T1000 (cell line): Measurements from ENCODE around the gene CFAP299.

ENCODE experiments used
- DNase-seq: peaks from one replicate; lab custom pipeline; 2025; ENCODE audit warnings: mixed read lengths; lab: John Stamatoyannopoulos, UW

Gene CFAP299

DNA sequence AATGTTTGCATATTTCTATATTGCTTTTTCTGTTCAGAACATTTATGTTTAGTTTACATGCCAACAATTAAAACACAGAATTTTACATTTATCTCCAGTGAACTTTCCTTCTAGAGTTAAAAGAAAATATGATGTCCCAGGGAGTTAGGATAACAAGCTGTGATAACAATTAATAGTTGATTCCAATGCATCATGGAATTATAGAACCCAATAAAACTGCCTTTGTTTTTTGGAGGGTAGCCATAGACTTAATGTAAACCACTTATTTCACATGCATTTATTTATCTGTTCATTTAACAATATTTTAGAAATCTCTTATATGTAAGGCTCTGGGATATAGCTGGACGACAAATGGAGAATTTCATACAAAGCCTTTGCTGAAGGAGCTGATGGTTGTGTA is 180.0 kb downstream of the CFAP299 start:
- no peak for DNase-seq

DNA sequence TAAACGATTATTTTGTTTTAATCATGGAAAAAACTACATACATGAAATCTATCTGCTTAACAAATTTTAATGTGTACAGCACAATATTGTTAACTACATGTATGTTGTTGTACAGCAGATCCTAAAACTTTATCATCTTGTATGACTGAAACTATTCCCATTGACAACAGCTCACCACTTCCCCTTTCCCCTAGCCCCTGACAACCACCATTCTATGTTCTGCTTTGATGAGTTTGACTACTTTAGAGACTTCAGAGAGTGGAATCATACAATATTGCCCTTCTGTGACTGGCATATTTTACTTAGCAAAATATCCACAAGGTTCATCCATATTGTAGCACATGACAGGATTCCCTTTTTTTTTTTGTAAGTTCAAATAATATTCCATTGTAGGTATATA is 185.9 kb downstream of the CFAP299 start:
- no peak for DNase-seq

DNA sequence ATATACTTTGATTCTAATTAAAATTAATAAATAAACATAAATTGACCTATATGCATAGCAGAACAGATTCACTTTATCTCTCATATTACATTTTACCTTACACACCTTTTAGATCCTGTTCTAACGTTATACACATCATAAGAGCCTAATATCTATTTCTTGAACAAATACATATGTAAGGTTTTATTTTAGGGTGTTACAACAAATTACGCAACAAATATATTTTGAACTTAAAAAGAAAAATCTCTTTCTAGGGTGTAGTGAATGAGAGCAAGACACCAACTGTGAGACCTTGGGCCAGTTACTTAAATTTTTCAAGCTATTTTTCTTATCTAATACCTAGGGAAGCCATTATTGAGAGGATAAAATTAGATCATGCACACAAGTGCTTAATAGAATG is 191.2 kb downstream of the CFAP299 start:
- DNase-seq: no peak

DNA sequence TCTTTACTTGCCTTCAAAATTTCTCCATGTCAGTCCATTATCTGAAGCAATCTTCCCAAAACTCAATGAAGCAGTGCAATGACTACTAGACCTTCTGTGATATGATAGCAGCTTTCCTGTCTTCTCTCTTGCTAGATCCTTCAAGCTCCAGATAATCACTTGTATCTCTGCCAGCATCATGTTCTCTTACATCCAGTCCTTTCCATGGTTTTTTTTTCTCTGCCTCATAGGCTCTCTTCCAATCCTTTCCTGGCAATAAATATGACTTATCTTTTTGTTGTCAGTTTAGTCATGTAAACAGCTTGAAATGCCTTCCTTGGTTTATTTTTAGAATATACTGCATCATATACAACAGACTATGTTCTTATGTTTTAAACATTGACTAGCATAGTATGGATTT is 193.5 kb downstream of the CFAP299 start:
- DNase-seq: no peak

DNA sequence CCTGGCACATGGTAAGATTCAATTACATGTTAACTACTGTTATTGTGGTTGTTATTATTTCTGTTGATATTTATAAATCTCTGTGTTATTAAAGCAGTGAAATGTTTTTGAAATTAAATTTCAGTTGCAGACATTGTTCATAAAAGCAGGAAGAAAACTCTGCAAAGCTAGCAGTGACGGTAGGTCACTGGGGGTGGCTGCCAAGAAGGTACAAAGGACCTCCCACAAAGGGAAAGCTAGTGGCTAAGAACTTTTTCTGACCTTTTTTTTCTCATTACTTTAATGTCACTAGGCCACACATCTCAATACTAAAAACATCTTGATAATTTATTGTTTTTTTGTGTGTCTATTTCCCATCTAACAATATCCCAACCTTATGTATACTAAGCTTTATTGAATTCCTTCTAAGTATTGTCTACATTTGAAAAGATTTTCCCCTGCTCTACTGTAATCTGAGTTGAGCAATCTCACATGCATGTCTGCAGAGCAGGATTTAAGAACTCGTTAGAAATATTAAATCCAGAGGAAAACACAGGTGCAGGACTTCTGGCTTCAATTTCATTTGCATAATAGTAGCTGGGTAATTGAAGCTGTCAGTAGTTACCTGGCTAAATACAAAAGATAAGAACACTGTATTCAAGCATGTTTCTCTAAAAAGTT is 197.3 kb downstream of the CFAP299 start:
- DNase-seq: no peak

DNA sequence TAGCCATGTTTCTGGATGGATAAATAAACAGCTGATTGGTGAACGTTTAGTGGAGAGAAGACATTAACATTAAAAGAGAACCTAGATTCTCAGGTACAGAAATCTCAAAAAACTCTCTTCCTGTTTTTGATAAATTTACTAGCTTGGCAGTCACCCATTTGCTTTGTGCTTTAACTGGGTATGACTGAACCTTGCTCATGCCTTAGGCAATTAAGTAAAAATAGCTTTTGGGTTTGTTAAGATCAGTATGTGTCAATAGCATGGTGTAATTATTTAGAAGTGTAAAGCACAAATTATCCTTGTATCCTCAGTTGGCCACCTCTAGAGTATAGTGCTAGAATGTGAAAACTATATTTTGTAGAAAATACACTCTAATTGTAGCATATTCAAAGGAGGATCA is 200.0 kb downstream of the CFAP299 start:
- no peak for DNase-seq

DNA sequence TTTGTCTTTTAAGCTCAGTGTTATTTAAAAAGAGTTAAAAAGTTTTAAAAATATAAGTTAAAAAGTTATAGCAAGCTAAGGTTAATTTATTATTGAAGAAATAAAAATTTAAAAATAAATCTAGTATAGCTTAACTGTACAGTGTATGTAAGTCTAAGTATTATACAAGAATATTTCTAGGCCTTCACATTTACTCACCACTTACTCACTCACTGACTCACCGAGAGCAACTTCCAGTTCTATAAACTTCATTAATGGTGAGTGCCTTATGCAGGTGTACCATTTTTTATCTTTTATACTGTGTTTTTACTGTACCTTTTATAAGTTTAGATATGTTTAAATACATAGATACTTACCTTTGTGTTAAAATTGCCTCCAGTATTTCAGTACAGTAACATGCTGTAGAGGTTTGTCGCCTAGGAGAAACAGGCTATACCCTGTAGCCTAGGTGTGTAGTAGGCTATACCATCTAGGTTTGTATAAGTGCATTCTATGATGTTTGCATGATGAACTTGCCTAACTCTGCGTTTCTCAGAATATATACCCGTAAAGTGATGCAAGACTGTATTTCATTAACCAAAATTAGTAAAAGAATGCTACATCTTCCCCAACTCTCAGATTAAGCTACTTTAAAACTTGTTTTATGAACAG is 202.9 kb downstream of the CFAP299 start:
- no peak for DNase-seq

DNA sequence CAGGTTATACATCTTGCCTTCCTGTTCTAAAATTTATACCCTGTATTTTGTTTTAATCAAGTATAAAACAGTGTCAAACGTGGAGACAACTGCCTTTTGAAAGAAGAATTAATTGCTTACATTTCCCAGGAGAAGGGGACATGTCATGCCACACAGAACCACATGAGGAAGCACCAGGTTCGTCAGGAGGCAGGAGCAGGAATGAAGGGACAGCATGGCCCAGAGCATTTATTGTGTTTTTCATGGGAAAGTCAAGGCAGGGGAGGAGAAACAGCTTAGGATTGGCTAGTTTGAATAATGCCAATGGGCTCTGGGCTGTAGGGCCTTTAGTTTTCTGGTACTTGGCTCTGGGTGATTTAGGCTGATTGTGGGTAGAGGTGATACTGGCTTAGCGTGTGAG is 203.7 kb downstream of the CFAP299 start:
- DNase-seq: no peak

DNA sequence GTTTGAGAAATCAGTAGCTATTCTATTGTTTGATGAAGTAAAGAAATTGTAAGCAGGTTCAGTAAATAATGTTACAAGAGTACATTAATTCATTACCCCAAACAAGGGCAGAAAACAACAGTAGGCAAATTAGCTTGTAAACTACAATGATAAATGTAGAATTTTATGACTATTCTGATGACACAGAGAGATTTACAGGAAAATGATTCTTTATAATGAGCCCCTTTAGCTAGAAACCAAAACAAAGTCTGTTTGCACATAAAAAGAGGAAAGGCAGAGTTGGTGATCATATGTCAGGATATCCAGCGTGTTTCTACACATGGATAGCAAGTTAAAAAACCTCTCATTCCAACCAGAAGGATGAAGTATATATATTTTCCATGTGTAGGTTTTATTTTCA is 204.8 kb downstream of the CFAP299 start:
- DNase-seq: no peak

DNA sequence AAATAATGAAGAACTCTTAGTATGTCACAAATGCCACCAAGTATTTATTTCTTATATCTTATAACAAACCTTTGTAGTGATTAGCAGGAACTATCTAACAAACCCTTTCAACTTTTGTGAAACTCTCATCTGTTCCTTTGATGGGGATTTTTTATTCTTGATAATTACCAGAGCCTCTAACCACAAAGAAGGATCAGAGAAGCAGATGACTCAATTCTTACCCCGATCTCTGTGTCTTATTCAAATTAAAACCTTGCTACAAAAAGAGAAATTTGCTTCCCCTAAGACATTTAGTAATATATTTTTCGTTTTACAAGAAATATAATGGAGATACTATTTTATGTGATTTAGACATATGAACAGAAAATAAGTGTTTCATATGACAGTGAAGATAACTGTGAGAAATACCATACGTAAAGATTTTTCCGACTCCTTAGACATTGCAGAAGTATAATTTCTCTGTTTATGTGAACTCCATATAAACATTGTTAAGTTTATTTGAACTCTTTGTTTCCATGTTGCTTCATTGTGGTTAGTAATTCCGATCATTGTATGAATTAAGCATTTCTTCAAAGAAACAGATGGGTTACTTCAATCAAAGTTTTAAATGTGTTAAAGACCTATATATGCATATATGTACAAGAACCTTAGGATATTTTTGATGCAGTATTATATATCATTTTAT is 205.4 kb downstream of the CFAP299 start:
- no peak for DNase-seq

DNA sequence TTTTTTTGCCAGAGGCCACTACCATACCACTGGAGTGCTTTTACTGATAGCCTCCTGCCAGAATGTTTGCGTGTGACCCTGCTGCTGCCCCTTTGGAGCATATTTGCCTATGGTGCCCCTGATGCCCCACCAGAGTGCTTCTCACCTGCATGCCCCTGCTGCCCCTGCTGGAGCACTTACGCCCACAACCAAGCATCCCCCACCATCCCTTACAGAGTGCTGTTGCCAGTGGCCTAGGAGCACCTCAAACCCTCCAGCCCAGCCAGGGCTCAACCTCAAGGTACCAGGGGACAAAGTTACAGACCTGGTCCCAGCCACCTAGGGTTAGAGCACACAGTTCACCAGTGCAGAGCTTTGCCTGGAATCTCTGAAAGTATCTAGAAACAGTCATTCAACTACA is 207.2 kb downstream of the CFAP299 start:
- DNase-seq: no peak

DNA sequence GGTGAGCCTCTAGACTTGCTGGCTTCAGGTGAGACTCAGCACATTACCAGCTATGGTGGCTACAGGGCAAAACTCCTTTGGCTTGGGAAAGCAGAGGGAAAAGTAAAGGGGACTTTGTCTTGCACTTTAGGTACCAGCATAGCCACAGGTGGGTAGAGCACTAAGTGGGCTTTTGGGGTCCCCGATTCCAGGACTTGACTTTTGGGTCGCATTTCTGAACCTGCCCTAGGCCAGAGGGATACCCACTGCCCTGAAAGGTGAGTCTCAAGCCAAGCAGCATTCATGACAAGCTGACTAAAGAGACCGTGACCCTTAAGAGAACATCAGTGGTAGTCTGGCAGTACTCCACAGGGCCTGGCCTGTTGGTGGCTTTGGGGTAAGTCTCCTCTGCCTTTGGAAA is 224.8 kb downstream of the CFAP299 start:
- DNase-seq: no peak

DNA sequence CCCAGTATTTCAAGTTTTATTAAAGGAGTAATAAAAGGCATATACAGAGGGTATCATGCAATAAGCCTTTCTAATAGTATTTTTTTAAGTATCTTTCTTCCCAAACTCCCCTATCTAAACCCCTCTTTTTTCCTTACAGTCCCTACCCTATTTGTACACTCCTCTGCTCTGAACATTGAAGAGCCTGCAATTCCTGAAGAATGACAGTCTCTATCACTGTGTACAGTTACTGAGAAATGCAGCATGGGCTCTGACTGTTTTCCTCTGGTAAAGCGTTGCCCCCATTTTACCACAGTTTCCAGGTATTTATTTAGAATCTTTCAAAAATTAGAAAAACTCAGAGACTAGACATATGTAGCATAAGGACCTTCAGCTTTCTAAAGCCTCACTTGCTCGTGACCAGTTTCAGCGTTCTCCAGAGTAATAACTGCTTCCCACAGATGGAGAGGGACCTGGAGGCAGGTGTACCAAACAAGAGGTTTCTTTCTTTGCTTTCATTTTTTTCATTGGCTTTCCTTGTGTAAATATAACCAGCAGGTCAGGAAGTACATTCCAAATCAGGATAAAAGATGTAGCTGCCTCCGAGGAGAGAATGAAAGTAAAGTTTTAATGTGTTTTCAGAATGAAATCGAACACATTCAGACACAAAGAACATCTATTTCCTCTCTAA is 230.8 kb downstream of the CFAP299 start:
- DNase-seq: no peak

DNA sequence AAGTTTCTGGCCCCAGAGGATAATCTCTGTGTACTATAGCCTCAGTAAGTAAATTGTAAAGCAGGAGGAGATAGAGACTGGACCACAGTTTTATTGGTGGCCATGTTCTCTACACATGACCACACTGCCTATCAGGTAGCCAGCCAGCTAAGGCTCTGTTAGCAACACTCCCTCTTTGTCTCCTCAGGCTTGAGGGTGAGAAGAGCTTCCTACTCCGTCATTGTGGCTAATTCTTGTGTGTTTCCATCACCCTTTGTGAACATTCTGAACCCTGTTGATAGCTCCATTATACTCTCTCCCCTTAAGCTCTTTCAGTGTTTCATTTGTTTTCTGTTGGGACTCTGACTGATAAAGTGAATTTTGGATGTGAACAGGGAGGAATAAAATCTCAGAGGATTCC is 233.4 kb downstream of the CFAP299 start:
- DNase-seq: no peak

DNA sequence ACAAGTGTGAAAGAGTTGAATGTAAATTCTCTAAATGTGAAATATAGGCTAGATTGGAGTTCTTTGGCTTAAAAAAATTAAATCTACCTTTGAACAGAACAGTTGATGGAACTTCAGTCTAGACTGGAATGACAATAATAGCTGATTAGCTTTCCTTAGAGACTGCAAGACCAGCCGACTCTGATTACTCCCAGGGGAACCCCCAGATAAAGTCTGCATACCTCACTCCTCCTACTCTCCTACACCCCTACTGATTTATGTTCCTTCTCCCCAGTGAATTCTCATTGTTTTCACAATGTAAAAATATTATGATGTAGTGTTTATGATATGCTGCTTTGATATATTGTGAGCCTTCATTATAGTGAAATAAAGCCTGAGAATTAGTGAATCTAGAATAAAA is 241.3 kb downstream of the CFAP299 start:
- no peak for DNase-seq

DNA sequence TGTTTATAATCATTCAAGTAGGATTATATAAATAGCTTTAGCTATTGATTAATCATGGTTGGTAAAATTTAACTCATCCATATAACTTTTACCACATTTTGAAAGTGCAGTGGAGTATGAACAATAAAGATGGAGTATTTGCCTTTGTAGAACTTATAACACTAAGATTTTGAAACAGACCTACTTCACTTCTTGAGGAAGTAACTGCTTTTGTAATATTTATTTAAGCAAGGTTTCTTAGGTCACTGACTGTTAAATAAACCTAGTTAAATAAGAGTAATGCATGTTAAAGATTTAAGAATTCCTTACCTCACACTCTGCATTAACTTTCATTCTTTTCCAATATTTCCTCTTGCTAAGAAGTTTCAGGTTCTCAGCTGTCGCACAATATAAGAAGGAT is 242.5 kb downstream of the CFAP299 start:
- DNase-seq: no peak

DNA sequence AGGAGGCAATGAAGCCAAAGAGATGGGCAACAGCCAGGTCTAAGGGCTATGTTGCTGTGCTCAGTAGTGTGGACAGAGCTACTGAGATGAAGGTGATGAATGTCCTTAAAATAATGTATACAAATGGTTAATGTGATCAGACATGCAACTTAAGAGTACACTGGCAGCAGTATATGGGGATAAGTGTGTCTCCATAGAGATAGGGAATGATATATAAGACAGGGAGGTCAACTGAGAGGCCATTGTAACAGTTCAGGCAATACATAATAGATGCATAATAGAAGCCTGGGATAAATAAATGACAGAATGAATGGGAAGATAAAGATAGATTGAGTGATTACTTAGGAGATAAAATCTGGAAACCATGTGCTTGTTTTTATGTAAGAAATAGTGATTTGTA is 250.0 kb downstream of the CFAP299 start:
- no peak for DNase-seq

DNA sequence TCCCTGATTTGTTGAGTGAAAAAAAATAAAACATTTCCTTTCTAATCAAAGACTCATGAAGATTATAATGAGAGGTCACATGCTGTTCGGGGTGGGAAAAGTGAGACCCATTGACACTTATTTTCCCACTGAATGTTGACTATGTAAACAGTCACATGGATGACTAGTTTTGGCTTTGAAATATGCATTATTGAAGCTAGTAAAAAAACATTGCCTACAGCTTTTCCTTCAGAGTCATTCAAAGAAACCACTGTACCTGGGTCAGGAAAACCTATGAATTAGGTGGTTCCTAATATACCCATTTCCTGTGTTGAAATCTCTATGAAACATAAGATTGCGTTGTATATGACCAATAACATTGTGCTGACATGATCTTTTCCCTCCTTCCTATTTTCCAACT is 251.2 kb downstream of the CFAP299 start:
- DNase-seq: no peak

DNA sequence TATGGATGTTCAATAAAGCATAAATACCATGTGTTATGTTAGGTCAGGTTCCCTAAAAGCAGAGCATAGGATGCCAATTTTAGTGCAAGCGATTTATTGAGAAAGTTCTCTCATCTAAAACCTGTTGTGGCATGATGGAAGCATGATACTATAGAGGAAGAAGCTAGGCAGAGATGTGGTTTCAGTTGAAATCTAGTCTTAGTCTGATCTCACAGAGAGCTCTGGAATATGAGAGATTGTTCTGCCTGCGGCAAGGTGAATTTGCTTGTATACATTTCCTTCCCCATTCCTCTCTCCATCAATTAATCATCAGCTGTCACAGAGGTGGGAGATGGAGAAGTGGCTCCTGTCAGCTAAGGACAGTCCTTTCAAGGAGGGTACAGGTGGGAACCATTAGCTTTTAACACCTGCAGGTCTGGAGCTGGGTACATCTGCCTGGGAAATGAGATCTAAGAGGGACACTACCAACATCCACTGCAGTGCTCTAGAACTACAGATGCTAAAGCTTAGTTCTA is 252.4 kb downstream of the CFAP299 start:
- DNase-seq: no peak

DNA sequence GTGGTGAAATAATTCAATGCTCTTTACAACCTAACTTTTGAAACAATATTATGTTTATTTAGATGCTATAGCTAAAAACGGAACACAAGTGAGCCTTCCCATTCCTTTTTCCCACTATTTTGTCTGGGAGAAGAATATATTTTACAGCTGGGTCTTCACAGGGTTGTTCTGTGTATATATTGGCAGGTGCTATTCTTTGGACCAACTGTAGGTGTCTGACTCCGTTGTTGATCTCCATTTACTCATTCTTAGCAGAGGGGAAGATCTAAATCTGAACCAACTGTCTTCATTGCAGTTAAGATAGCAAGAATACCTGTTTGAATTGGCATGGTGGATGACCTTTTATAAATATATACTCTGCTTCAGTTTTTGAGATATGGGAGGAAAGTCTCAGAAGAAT is 257.4 kb downstream of the CFAP299 start:
- no peak for DNase-seq

DNA sequence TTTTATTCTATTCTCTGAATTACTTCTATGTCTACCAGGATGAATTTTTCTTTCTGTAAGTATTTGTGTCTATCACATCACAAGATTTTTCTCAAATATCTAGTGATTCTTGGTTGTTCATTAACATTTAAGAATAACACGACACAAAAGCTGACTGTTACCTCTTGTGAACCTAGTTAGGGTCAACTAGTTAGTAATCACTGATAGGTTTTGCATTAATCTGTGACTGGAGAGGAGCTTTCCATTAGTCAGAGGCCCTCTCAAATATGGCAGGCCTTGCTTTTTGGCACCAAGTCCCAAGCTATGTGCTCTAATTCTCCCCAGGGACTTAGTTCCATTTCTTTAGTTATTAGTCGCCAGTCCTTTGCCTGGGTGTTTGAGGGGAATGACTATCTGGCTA is 259.2 kb downstream of the CFAP299 start:
- DNase-seq: no peak

DNA sequence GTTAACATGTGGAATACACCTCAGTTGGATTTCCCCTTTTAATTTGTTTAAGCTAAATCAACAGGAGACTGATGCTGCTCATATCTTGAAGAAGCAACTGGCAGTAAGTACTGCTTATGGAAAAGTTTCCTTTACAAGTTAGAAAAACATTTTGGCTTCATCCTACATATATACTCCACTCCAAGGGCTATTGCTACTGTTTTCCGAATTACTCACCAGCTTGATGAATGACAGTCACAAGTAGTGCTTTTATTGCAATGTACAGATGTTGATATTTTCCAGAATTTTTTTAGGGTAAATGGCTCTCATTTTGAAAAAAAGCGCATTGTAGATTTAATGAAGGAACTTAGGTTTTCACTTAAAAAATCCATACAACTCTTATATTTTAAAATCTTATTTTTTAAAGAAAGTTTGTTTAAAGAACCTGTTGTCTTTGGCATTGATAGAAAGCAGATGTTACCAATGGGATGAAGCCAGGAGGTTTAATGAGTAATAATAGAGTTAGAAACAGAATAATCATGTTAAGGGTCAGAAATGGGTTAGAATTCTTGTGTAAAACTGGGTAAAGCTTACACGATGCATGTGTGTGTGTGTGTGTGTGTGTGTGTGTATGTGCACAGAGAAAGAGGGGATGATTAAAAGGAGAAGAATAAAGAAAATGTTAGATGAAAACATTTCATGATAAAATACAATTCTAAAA is 272.9 kb downstream of the CFAP299 start:
- DNase-seq: no peak
